HG02885 (cell line): ENCODE results near the gene PGA4.
"Not testable (repeated sequence)": the region's sequence is repeated elsewhere in the genome, so short reads cannot be mapped to it uniquely, and the experiment has no call there.

Experiments
- ATAC-seq: cut with Tn5 transposase; IDR thresholded peaks from one replicate; pipeline ENCODE4 v1.9.1; 2021; ENCODE audit warnings: mild to moderate bottlenecking; ENCODE audit not compliant: unreplicated experiment, poor library complexity

PGA4 gene

GRCh38 chr11:61222047-61222446 lies at the start of gene PGA4:
PGA4 (plus strand) TSS chr11:61222347; CDS start chr11:61222401, 54 bp downstream.
- not testable (repeated sequence) for ATAC-seq

GRCh38 chr11:61172356-61172755 lies 49.8 kb upstream of the PGA4 start:
- ATAC-seq, result no peak

DNA sequence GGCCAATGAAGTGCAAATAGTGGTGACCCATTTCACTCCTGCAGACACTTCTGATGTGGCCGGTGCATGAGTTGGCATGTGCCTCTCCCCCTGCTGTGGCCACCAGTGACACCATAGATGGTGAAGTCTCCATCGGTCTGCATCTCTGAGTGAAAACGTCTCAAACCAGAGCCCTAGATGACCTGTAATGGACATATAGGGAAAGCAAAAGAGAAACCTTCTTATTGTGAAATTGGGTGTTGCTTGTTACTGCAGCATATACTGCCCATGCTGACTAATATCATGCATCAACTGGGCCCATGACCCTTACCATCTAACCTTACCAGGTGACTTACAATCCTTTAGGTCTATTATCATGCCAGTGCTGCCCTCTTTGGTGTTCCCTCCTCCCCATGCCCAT lies 49.3 kb upstream of the PGA4 start:
- ATAC-seq, result no peak

DNA sequence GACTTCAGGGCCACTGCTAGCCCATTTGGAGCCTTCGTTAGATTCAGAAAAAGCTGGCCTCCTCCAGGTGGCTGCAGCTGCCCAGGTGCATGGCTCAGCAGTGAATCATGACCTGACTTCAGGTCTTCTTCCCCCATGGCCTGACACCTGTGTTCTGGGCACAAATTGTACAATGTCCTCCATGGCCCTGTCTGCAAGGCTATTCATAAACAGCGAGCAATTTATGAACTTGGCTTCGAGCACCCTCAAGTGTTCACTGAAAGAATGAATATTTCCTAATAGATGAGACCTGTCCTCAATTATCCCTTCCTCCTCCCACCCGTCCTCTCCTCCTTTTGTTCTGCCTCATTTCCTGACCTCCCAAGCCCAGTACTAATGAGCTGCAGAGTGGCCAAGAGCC lies 48.7 kb upstream of the PGA4 start:
- ATAC-seq, result no peak

DNA sequence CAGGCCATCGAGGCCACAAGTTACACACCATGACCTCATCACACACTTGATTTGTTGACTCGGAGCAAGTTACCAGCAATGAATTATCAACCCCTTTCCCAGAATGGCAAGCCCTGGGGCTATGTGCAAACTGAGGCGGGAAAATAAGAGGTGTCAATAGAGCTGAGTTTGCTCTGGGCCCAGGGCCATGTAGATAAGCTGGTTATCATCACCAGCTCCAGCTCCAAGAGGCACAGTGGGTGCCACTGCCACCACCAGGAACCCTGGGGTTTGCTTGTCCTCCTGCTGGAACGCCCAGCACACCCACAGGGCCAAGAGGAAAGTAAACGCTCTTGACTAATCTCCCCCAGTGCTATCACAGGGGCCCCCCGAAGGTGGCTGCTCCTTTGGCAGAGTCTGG lies 47.9 kb upstream of the PGA4 start:
- no peak for ATAC-seq

DNA sequence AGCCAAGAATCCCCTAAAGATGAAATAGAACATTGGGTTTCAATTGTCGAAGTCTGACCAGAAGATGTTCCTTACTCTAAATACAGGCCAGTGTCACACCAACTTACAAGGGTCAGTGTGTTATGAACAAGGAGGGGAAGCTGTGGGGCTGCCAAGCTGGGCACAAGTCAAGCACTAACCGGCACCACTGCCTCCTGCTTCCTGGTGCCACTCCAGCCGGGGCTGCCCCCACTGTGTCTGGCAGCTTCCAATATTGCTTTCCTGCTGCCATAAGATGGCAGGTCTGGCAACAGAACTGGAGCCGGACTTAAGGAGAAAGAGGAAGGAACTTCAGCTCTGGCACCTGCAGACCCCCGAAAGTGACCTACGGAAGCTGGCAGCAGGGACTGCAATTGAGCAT lies 47.2 kb upstream of the PGA4 start:
- ATAC-seq, result no peak

DNA sequence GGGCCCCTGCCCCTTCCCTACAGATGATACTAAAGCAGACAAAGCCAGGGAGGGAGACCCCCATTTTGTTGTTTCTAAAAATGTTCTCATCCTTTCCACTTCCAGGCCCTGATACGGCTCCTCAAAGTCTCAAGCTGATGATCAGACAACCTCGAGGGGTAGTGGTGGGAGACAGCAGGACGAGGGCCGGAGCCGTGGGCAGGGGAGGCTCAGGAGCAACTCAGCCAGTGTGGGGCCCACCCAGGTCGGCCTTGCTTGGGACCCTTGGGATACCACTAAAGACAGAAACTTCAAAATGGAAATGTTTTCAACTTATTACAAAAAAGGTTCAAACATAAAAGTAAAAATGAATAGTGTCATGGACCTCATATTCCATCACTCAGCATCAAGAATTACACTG lies 45.7 kb upstream of the PGA4 start:
- ATAC-seq, result no peak

DNA sequence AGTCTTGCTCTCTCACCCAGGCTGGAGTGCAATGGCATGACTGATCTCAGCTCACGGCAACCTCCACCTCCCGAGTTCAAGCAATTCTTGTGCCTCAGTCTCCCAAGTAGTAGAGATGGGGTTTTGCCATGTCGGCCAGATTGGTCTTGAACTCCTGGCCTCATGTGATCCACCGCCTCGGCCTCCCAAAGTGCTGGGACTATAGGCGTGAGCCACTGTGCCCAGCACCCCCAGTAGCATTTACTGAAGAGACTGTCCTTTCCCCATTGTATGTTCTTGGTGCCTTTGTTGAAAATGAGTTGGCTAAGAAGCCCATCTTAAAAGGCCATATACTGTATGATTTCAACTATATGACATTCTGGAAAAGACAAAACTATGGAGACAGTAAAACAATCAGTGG lies 41.9 kb upstream of the PGA4 start:
- ATAC-seq, result not testable (repeated sequence)

- no peak for ATAC-seq
Observed at GRCh38 chr11:61181489-61181888, 40.7 kb upstream of the PGA4 start.

- no peak for ATAC-seq
Observed at GRCh38 chr11:61183645-61184044, 38.5 kb upstream of the PGA4 start.

GRCh38 chr11:61186504-61186903 lies 35.6 kb upstream of the PGA4 start:
- no peak for ATAC-seq

- no peak for ATAC-seq
Observed at GRCh38 chr11:61187505-61188130, 34.5 kb upstream of the PGA4 start.

GRCh38 chr11:61189933-61190332 lies 32.2 kb upstream of the PGA4 start:
- ATAC-seq, result no peak

DNA sequence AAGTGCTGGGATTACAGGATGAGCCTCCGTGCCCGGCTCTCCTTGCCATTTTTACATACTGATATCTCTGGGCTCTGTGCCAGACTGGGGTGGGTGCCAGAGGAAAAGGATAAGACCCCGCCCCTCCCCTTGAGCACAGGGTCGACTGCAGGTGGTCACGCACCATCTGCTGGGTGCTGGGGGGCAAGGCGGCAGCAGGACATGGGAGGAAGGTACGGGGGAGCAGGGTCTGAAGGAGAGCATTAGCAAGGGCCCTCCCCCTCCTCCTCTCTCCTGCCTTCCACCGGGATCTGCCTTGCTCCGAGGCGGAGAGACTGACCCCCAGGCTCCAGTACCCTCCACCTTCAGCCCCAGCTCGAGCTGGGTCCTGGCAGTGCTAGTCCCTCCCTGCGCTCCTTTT lies 28.6 kb upstream of the PGA4 start:
- ATAC-seq, result no peak

GRCh38 chr11:61194169-61194671 lies 27.9 kb upstream of the PGA4 start:
- ATAC-seq, result no peak

DNA sequence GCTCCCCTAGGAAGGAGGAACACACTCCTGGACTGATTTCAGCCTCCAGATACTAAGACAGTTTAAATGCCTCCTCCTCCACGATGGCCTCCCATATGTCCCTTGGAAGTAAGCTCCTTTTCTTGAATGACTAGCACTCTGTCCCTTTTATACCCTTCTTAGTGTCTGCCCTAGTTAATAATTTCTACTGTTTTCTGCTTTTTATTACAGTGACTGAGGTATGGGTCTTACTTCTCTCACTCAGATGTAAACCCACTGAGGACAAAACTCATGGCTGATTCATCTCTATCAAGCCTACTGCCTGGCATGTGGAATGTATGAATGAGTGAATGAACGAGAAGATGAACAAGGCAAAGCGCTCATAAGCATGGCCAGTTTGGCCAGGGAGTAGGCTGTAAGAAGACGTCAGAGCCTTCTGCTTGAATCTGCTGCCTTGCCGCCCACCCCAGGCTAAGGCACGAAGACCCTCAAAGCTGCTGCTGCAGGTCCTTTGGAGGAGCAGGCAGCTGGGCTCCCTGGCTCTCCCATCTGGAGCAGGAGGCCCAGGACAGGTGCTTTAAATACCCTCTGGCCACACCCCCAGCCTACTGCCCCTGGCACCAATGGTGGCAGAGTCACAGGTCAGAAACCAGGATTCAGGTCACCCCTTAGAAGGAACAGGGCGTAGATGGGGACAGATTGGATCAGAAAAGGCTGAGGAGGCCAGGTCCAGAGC lies 27.0 kb upstream of the PGA4 start:
- no peak for ATAC-seq

GRCh38 chr11:61195719-61196118 lies 26.4 kb upstream of the PGA4 start:
- no peak for ATAC-seq

DNA sequence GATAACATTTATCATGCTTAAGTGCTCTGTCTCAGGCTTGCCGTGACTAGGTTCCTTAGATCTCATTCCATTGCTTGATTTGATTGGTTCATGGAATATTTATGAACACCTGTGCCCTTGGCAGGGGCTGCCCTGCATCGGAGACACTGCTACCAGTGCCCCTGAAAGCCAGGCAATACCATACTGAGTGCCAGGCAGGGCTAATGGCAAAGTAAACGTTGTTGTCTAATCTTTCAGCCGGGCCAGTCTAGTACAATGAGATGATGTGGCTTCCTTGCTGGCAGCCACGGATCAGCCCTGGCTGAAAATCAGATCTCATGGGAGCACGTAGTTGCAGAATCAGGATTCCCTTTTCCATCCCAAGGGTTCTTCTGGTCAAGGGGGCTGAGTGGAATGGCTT lies 23.8 kb upstream of the PGA4 start:
- no peak for ATAC-seq

GRCh38 chr11:61198948-61199523 lies 23.1 kb upstream of the PGA4 start:
- no peak for ATAC-seq

DNA sequence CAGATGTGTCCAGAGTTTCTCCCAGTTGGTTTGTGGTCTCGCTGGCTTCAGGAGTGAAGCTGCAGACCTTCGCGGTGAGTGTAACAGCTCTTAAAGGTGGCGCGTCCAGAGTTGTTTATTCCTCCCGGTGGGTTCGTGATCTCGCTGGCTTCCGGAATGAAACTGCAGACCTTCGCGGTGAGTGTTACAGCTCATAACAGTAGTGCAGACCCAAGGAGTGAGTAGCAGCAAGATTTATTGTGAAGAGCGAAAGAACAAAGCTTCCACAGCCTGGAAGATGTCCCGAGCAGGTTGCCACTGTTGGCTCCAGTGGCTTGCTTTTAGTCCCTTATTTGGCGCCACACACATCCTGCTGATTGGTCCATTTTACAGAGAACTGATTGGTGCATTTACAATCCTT lies 20.7 kb upstream of the PGA4 start:
- ATAC-seq, result no peak

DNA sequence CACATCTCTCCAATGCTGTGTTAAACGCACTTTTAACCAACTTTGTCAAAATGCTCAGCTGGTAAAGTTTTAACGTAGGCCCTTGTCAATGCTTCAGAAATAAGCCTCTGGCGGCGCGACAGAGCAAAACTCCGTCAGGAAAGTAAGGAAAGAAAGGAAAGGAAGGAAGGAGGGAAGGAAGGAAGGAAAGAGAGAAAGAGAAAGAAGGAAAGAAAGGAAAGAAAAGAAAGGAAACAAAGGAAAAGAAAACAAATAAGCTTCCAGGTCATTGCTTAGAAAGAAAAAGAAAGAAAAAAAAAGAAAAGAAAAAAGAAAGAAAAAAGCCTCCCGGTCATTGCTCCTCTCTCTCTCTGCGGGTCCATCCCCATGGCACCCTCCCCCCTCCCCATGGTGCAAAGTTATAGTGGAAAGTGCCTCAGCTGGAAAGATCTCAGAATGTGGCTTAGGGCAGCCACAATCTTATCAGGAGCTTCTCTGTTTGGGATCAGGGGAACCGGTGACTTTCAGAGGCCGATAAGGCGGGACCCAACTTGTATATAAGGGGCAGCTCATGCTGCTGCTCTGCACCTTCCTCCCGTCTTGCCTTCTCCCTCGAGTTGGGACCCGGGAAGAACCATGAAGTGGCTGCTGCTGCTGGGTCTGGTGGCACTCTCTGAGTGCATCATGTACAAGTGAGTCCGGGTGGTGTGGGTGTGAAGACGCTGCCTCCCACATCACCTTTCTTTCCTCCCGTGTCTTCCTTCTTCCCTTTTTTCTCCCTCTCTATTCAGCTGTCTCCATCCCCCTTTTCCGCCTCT lies 19.0 kb upstream of the PGA4 start, which contains the start of gene PGA3:
Gene PGA3, plus strand, starts transcription at position 566 of the 797 bp plus-strand sequence. Its CDS starts 50 bp downstream, at position 616.
- not testable (repeated sequence) for ATAC-seq
